ENCODE data around the gene FAM193A. TPM values are rescaled to one million over a fixed set of nuclear protein-coding genes. Genes with fewer than 3 reads are reported as not detected.
"Not testable (repeated sequence)": the region's sequence is repeated elsewhere in the genome, so short reads cannot be mapped to it uniquely, and the experiment has no call there.

FAM193A gene
- total RNA-seq, 1 donor from 2014 or later, result 19.3 TPM

- DNase-seq, result no peak
Observed at GRCh38 chr4:2615821-2616220, 79.4 kb downstream of the FAM193A start.

DNA sequence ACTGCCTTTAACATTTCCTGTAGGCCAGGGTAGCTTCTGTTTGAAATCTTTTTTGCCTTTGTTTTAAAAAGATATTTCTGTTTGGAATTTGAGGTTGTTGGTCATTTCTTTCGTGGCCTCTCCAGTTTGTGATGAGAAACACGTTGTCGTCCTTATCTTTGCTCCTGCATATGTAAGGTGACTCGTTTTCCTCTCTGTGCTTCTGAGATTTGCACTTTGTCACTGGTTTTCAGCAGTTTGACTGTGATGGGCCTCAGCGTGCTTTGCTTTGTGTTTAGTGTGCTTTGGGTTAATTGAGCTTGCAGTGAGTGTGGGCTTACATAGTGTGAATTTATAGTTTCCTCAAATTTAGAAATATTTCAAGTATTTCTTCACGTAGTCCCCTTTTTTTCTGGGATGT is 81.5 kb downstream of the FAM193A start:
- no peak for DNase-seq

DNA sequence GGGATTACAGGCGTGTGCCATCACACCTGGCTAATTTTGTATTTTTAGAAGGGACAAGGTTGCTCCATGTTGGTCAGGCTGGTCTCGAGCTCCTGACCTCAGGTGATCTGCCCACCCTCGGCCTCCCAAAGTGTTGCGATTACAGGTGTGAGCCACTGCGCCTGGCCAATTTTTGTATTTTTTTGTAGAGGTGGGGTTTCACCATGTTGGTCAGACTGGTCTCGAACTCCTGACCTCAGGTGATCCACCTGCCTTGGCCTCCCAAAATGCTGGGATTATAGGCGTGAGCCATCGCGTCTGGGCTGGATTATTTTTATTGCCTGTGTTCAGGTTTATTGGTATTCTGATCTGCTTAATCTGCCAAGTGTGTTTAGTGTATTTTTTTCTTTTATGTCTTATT is 82.3 kb downstream of the FAM193A start:
- not testable (repeated sequence) for DNase-seq

GRCh38 chr4:2619459-2619858 is 83.0 kb downstream of the FAM193A start:
- DNase-seq, result no peak

DNA sequence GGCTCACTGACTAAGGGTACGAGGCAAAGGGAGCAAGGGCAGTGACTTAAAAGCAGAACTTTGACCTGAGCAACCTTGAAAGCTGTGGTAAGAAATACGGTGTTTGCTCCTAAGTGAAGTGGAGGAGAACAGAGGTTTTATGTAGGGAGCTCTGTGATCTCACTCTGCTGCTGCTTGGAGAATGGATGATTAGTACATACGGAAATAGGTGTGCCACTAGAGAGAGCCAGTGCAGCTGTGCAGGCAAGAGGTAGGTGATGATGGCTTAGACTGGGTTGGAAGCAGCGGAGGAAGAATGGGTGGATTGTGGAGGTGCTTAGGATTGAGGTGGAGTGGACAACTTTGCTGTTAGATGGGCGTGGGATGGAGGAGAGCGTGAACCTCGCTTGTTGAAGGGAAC is 85.0 kb downstream of the FAM193A start:
- DNase-seq, result no peak

DNA sequence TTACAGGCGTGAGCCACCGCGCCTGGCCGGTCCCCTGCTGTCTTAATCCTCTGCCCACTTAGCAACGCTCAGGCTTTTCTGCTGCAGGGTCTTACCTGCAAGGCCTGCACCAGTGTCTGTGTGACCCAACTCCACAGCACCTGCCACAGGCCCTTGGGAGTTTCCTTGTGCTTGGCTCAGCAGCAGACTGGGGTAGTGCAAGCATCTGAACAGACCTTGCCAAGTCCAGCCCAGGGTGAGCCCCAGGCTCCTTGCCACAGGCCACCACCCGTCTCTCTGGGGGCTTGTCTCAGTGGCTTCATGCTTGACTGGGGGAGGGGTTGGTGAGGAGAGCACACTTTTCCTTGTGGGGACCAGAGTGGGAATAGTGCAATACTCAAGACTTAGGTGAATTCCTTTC is 87.0 kb downstream of the FAM193A start:
- no peak for DNase-seq

DNA sequence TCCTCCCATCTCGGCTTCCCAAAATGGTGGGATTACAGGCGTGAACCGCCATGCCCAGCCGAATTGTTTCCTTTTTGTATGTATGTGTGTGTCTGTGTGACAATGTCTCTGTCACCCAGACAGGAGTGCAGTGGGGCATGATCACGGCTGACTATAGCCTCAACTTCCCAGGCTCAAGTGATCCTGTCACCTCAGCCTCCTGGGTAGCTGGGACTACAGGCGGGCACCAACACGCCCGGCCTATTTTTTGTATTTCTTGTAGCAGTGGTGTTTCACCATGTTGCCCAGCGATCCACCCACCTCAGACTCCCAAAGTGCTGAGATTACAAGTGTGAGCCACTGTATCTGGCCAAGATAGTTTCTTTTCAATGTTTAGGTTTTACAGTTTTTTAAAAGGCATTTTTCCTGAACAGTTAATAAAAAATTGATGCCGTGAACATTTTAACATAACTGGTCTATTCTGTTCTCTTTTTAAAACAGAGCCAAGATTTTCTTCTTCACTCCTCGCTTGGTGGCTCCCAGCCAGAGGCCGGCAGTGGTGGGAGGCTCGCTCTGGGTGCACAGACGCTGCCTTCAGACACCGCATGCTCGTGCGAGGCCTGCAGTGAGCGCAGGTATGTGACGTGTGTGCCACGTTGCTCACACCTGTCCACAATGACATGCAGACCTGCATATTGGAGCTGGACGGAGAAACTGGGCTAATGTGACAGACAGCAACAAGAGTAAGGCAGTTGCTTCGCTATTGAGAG is 88.5 kb downstream of the FAM193A start:
- no peak for DNase-seq

GRCh38 chr4:2626231-2626630 is 89.8 kb downstream of the FAM193A start:
- DNase-seq, result no peak

- no peak for DNase-seq
Observed at GRCh38 chr4:2630556-2631273, 94.3 kb downstream of the FAM193A start.

DNA sequence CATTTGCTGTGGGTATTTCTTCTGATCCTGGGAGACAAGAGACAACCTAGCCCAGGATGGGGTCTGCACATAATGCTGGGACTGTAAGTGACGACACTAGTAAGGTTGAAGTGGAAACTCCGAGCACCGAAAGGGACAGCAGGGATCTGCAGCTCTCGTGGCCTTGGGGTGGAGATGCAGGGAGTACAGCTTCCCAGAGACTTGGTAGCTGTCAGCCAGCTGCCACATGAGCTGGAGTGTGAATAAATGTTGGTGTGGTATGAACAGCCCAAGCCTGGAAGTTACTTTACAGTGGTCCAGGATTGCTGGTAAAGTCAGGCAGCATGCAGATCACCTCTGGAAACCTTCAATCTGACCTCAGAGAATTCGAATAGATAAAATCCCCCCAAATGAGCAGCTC is 97.6 kb downstream of the FAM193A start:
- DNase-seq, result no peak

- DNase-seq, result no peak
Observed at GRCh38 chr4:2636331-2636730, 99.9 kb downstream of the FAM193A start.

GRCh38 chr4:2636994-2637393 is 100.5 kb downstream of the FAM193A start:
- not testable (repeated sequence) for DNase-seq

- no peak for DNase-seq
Observed at GRCh38 chr4:2637956-2638552, 101.6 kb downstream of the FAM193A start.

- DNase-seq, result no peak
Observed at GRCh38 chr4:2638730-2639129, 102.3 kb downstream of the FAM193A start.

- no peak for DNase-seq
Observed at GRCh38 chr4:2642968-2643367, 106.5 kb downstream of the FAM193A start.

- DNase-seq, result no peak
Observed at GRCh38 chr4:2643555-2643954, 107.1 kb downstream of the FAM193A start.

- DNase-seq, result no peak
Observed at GRCh38 chr4:2646396-2647149, 110.1 kb downstream of the FAM193A start.

DNA sequence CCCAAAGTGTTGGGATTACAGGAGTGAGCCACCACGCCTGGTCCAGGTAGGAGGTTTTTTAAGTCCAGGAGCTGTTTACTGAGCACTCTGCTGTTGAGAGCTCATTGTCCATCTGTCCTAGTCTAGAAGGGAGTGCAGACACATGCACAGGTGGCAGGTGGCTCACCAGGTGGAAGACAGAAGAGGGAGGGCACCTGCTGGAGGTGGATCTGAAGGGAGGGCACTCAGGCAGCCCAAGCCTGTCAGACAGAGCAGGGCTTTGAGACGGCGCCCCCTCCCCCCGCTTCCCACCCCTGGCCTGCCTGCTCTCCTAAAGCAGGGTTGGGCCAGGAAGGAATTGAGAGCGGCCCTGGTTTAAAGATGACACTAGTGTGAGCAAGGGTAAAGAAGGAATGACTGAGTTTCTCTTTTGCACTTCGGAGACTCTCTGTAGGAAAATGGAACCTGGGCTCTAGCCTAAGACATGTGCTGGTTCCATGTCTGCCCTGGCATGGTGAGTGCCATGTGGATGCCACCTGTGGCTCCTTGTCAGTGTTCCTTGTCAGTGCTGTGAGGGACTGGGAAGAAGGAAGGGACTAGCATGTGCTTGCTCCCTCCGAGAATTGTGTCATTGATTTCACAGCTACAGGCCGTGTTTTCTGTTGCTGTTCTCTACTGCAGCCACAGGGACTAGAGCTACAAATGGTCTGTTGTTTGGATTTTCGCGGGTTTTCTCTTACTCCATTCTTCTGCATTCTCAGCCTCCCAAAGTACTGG is 111.1 kb downstream of the FAM193A start:
- DNase-seq, result no peak

DNA sequence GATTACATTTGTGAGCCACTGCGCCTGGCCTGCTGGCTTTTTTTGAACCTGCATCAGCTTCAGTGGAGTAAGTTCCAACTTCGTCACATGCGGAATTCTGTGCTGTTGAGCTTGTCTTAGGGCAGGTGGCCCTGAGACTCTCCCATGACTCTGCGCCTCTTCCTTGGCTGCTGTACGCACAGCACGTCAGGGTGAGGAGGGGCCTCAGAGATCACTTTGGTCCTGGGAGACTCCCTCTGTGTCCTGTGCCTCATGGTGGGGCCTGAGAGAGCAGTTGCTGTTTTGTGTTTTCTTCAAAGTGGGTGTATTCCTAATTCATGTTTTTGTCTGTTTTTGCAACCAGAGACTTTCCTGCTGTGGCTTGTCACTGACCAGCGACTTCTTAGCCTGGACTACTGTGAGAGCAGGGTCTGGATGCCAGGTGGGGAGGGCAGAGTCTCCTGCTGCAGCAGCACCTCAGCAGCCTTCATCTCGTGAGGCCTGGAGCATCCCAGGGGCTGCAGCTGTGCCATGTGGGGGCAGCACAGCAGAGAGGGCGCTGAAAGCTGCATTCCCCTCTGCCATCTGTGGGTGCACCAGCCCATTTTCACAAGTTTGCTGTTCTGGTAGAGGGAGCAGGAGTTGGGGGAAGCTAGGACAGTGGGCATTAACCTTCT is 111.8 kb downstream of the FAM193A start:
- DNase-seq, result no peak

- no peak for DNase-seq
Observed at GRCh38 chr4:2649604-2650114, 113.2 kb downstream of the FAM193A start.

GRCh38 chr4:2650276-2650675 is 113.8 kb downstream of the FAM193A start:
- DNase-seq, result no peak
